ENCODE measurements around the gene OTOL1. TPM values are rescaled to one million over a fixed set of nuclear protein-coding genes. Genes with fewer than 3 reads are reported as not detected.

OTOL1 gene
- total and polyA plus RNA-seq, 2 experiments from 2014 or later: not detected

GRCh38 chr3:161474741-161475140 lies 21.9 kb upstream of the OTOL1 start (continued):
- TF ChIP-seq ETS1 (IDR thresholded peaks at IDR 0.05) (no peak), ZNF331 (CRISPR knock-in tag; IDR thresholded peaks at IDR 0.05; ENCODE audit: low read depth) (no peak), CTCF (conservative IDR thresholded peaks at IDR 0.05; ENCODE audit: low read depth in 2 of 2) (no peak)

- no peaks in the 10 kb centered on the region for H3K36me3 Mint-ChIP-seq (ENCODE audit: low read depth)
- no peak overlapping the region for H3K27ac Mint-ChIP-seq
- H3K4me2 ChIP-seq: no peak overlapping the region
- ATAC-seq: no peak
- H3K36me3 ChIP-seq (ENCODE audit: insufficient read depth): no peaks in the 10 kb centered on the region
- H3K4me3 ChIP-seq: no peak overlapping the region
- H3K79me2 ChIP-seq (replicated peaks; ENCODE audit: insufficient read depth): no peaks in the 10 kb centered on the region
- no peaks in the 10 kb centered on the region for H3K27me3 ChIP-seq (ENCODE audit: insufficient read depth)
- no peaks in the 10 kb centered on the region for H3K27me3 Mint-ChIP-seq (ENCODE audit: insufficient read depth, low read depth, poor library complexity)
- H2AFZ ChIP-seq: no peak overlapping the region
- DNase-seq (ENCODE audit: low spot score): no peak
- H3K4me1 Mint-ChIP-seq: peaks cover 9% of the 10 kb centered on the region; the same call in 2 of the 3 replicates
- H3K4me3 Mint-ChIP-seq: no peak overlapping the region
- no peaks in the 10 kb centered on the region for H4K20me1 ChIP-seq (replicated peaks; ENCODE audit: insufficient read depth)
- no peak for TF ChIP-seq CTCF (conservative IDR thresholded peaks at IDR 0.05; ENCODE audit: low read depth in 2 of 2)
- no peak for TF ChIP-seq ZNF331 (CRISPR knock-in tag; IDR thresholded peaks at IDR 0.05; ENCODE audit: low read depth)
- TF ChIP-seq CREB1 (CRISPR knock-in tag; IDR thresholded peaks at IDR 0.05; ENCODE audit: low read depth): no peak
- no peak for TF ChIP-seq JUNB (IDR thresholded peaks at IDR 0.05; ENCODE audit: unreplicated experiment)
- H3K9me3 Mint-ChIP-seq: no peaks in the 10 kb centered on the region; the same call in 2 of the 3 replicates
- no peak overlapping the region for H3K27ac ChIP-seq (ENCODE audit: low read depth)
- no peaks in the 10 kb centered on the region for H3K9me2 ChIP-seq (ENCODE audit: insufficient read depth)
- H3F3A ChIP-seq (replicated peaks; ENCODE audit: low read depth): no peaks in the 10 kb centered on the region
- H3K4me1 ChIP-seq (ENCODE audit: insufficient read depth): peaks cover 8% of the 10 kb centered on the region
Observed at GRCh38 chr3:161475206-161475605, 21.4 kb upstream of the OTOL1 start.

- Mint-ChIP-seq H3K9me3 (no peaks in the 10 kb centered on the region; the same call in 2 of the 3 replicates), H3K36me3 (ENCODE audit: low read depth) (no peaks in the 10 kb centered on the region), H3K27ac (no peak overlapping the region), H3K4me1 (peaks cover 7% of the 10 kb centered on the region; the same call in 2 of the 3 replicates), H3K27me3 (ENCODE audit: insufficient read depth, low read depth, poor library complexity) (no peaks in the 10 kb centered on the region), H3K4me3 (no peak overlapping the region)
- H4K20me1 ChIP-seq (replicated peaks; ENCODE audit: insufficient read depth): no peaks in the 10 kb centered on the region
- no peak overlapping the region for H2AFZ ChIP-seq
- H3K36me3 ChIP-seq (ENCODE audit: insufficient read depth): no peaks in the 10 kb centered on the region
- H3K4me3 ChIP-seq: no peak overlapping the region
- H3K27me3 ChIP-seq (ENCODE audit: insufficient read depth): no peaks in the 10 kb centered on the region
- no peaks in the 10 kb centered on the region for H3F3A ChIP-seq (replicated peaks; ENCODE audit: low read depth)
- no peaks in the 10 kb centered on the region for H3K79me2 ChIP-seq (replicated peaks; ENCODE audit: insufficient read depth)
- no peak overlapping the region for H3K4me2 ChIP-seq
- no peak overlapping the region for H3K27ac ChIP-seq (ENCODE audit: low read depth)
- DNase-seq (ENCODE audit: low spot score): no peak
- H3K9me2 ChIP-seq (ENCODE audit: insufficient read depth): no peaks in the 10 kb centered on the region
- H3K4me1 ChIP-seq (ENCODE audit: insufficient read depth): peaks cover 7% of the 10 kb centered on the region; the same call in 1 of the 2 replicates
- no peak for ATAC-seq
- TF ChIP-seq CTCF (conservative IDR thresholded peaks at IDR 0.05; ENCODE audit: low read depth in 2 of 2) (no peak), EZH2 (IDR thresholded peaks at IDR 0.05; ENCODE audit: low read depth, unreplicated experiment) (no peak), ETS1 (IDR thresholded peaks at IDR 0.05) (no peak), EZH2phosphoT487 (IDR thresholded peaks at IDR 0.05; ENCODE audit: unreplicated experiment) (no peak), REST (IDR thresholded peaks at IDR 0.05; ENCODE audit: unreplicated experiment) (no peak), STAT1 (IDR thresholded peaks at IDR 0.05; ENCODE audit: unreplicated experiment) (no peak)
Observed at GRCh38 chr3:161475905-161476304, 20.7 kb upstream of the OTOL1 start.

All from GM23338 (cell line).